Measurements from ENCODE around the gene JPH3. TPM values are rescaled to one million over a fixed set of nuclear protein-coding genes. Genes with fewer than 3 reads are reported as not detected.

JPH3 gene
- total and polyA plus RNA-seq, 10 of the 15 experiments (the other 5 are each of a cell fraction or from before 2014, with no cell fraction given) = 0.05 TPM; not detected in 9

DNA sequence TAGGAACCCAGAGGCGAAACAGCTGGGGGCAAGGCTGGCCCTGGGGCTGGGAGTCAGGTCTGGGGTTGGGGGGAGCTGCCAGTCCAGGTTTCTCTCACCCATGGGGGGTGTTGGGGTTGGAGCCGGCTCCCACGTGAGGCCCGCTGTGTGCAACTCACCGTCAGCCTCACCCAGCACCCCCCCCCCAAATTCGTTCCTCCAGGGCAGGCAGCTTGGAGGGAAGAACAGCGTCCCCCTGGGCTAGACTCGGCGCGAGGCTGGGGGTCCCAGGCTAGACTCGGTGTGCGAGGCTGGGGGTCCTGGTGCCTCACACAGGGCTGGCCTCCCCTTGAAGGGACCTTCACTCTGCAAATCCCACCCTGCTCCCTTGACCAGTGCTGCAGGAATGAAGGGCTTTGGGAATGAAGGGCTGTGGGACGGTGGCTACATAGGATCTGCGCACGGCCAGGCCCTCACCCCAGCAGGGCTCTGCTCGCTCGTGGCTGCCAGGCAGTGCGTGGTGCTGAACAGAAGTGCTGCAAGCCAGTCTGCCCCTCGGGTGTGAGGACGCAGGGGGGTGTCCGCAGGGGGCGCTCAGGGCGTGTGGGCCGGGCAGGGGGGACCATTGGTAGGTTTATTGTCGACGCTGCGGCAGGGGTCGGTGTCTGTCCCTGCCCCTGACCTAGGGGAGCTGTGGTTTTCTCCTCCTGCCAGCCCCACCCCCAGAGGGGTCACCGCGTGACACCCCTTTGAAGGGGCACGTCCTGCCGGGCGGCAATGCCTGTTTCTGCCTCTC is 88.8 kb downstream of the JPH3 start:
- ChIA-PET POLR2A (no interaction called here), CTCF (no interaction called here), SMC1A (ENCODE audit: uncharacterized antibody, unreplicated experiment) (no interaction called here)
- TF ChIP-seq SPI1 (IDR thresholded peaks at IDR 0.05; ENCODE audit: borderline replicate concordance, insufficient read depth, low read depth, low read length) (no peak), ZBTB33 (IDR thresholded peaks at IDR 0.05) (no peak), IRF5 (IDR thresholded peaks at IDR 0.05; ENCODE audit: borderline replicate concordance) (no peak), CBX5 (IDR thresholded peaks at IDR 0.05; ENCODE audit: low read depth) (no peak), MYC (IDR thresholded peaks at IDR 0.05; ENCODE audit: insufficient read depth, insufficient read length, insufficient replicate concordance, low read length, severe bottlenecking) (no peak), LARP7 (IDR thresholded peaks at IDR 0.05) (no peak), TCF3 (IDR thresholded peaks at IDR 0.05; ENCODE audit: borderline replicate concordance, insufficient read depth, low read depth, low read length) (no peak), GATAD2B (conservative IDR thresholded peaks at IDR 0.05; ENCODE audit: low read depth) (no peak), RBBP5 (conservative IDR thresholded peaks at IDR 0.05) (no peak), NFYA (IDR thresholded peaks at IDR 0.05; ENCODE audit: borderline replicate concordance, low read depth, low read length) (no peak), BRCA1 (IDR thresholded peaks at IDR 0.05; ENCODE audit: low read depth, low read length) (no peak), BACH1 (IDR thresholded peaks at IDR 0.05; ENCODE audit: borderline replicate concordance) (no peak), EP300 (IDR thresholded peaks at IDR 0.05; ENCODE audit: borderline replicate concordance in 1 of 2, control insufficient read depth in 1 of 2, low read depth in 2 of 2, low read length in 2 of 2) (no peak)
- TF ChIP-seq, protein P1, sequence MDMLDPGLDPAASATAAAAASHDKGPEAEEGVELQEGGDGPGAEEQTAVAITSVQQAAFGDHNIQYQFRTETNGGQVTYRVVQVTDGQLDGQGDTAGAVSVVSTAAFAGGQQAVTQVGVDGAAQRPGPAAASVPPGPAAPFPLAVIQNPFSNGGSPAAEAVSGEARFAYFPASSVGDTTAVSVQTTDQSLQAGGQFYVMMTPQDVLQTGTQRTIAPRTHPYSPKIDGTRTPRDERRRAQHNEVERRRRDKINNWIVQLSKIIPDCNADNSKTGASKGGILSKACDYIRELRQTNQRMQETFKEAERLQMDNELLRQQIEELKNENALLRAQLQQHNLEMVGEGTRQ (IDR thresholded peaks at IDR 0.05; ENCODE audit: borderline replicate concordance, low read depth, low read length) = no peak
- TF ChIP-seq, protein P2, sequence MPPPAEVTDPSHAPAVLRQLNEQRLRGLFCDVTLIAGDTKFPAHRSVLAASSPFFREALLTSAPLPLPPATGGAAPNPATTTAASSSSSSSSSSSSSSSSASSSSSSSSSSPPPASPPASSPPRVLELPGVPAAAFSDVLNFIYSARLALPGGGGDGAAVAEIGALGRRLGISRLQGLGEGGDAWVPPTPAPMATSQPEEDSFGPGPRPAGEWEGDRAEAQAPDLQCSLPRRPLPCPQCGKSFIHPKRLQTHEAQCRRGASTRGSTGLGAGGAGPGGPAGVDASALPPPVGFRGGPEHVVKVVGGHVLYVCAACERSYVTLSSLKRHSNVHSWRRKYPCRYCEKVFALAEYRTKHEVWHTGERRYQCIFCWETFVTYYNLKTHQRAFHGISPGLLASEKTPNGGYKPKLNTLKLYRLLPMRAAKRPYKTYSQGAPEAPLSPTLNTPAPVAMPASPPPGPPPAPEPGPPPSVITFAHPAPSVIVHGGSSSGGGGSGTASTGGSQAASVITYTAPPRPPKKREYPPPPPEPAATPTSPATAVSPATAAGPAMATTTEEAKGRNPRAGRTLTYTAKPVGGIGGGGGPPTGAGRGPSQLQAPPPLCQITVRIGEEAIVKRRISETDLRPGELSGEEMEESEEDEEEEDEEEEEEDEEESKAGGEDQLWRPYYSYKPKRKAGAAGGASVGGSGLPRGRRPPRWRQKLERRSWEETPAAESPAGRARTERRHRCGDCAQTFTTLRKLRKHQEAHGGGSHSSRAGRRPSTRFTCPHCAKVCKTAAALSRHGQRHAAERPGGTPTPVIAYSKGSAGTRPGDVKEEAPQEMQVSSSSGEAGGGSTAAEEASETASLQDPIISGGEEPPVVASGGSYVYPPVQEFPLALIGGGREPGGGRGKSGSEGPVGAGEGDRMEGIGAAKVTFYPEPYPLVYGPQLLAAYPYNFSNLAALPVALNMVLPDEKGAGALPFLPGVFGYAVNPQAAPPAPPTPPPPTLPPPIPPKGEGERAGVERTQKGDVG (CRISPR knock-in tag; IDR thresholded peaks at IDR 0.05) = no peak

More for the DNA sequence above, 88.8 kb downstream of the JPH3 start:
- Histone ChIP-seq H3K4me3 (no peak overlapping the region), H3K36me3 (ENCODE audit: control insufficient read depth in 2 of 2, insufficient read depth in 2 of 2, low read length in 1 of 2) (peaks cover 5 to 6% of the 10 kb centered on the region in 2 experiments; a peak in 3 of 4 replicates), H3K27ac (ENCODE audit: control insufficient read depth, insufficient read depth) (no peak overlapping the region), H3K4me1 (ENCODE audit: control insufficient read depth, insufficient read depth, low read length) (no peaks in the 10 kb centered on the region), H3K27me3 (replicated peaks in 1 of 2; ENCODE audit: control insufficient read depth in 2 of 2, insufficient read depth in 2 of 2, low read length in 1 of 2) (no peaks in the 10 kb centered on the region), H3K9me3 (replicated peaks; ENCODE audit: control insufficient read depth, insufficient read depth, low read length) (no peaks in the 10 kb centered on the region), H4K20me1 (ENCODE audit: control insufficient read depth, insufficient read depth) (no peaks in the 10 kb centered on the region), H2AFZ (ENCODE audit: control insufficient read depth, low read depth, low read length) (no peak overlapping the region), H3K9ac (ENCODE audit: control insufficient read depth, insufficient read depth, low read length) (no peak overlapping the region), H3K79me2 (ENCODE audit: control insufficient read depth, insufficient read depth, low read length) (no peaks in the 10 kb centered on the region), H3K4me2 (ENCODE audit: control insufficient read depth, insufficient read depth) (no peak overlapping the region)
- 84% methylated on average over 22 of the region's 33 CpGs for WGBS (ENCODE audit: insufficient coverage, insufficient replicate concordance, low lambda C conversion rate, missing lambda C conversion rate)
- RAD21 ChIA-PET (ENCODE audit: unreplicated experiment) = no interaction called here
- no peak for FAIRE-seq
- ATAC-seq = peak; percentile 15; the same call in 2 of the 3 replicates
- no TSS peak for BruUV-seq (replicated peaks)
- in situ Hi-C loops (cut with MboI) (no loop called here), intact Hi-C loops (cut with micrococcal nuclease; ENCODE audit: unreplicated experiment) (no loop called here)
- DNase-seq (ENCODE audit: low read depth, low spot score) = no peak

All from GM12878 (cell line).